ENCODE results near the gene MOSPD3. TPM values are rescaled to one million over a fixed set of nuclear protein-coding genes. Genes with fewer than 3 reads are reported as not detected.
A peak's percentile ranks its signal among the peaks of the same experiment; 100 is the strongest.

Gene MOSPD3
- total RNA-seq, 1 experiment from 2014 or later, result 16.7 TPM

DNA sequence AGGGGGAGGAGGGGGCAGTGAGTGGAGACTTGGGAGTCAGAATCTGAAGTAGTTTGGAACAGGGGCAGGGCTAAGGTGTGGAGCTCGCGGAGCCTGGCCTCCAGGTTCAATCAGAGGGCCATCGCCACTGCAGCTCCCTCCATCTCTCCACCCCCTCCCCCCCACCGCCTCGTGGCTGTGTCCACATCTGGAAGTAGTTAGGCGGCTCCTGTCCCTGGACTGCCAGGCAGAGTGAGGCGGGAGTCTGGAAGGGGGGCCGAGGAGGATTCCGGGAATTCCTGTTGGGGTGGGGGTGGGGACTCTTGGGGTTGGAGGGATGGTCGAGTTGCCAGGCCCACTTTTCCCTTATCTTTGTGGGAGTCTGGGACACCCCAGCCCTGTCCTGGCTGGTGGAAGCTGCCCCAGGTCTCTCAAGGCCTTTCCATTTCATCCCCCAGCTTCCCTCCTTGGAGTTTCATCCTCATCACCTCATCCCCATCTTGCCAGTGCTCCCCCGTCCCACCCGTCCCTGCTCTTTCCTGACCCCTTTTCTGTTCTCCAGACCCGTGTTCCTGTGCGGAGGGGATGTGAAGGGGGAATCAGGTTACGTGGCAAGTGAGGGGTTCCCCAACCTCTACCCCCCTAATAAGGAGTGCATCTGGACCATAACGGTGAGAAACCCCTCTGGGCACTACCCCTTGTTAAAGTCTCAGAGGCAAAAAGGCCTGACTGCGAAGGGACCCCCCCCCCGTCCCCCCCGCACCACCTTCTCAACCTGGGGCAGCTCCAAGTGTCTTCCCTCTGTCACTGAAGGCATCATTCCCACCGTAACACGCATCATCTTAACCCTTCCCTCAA, 9.2 kb upstream of the MOSPD3 start:
- Histone ChIP-seq H3K9ac (ENCODE audit: extremely low read depth, insufficient read length, low read length) (peak overlapping the region; percentile 53), H3K23me2 (ENCODE audit: insufficient read length, low read depth, low read length, poor library complexity, severe bottlenecking) (peaks cover 35% of the 10 kb centered on the region), H3K4ac (ENCODE audit: low read depth, low read length) (no peak overlapping the region), H2AFZ (ENCODE audit: low read length) (no peak overlapping the region), H3K14ac (ENCODE audit: insufficient read depth, low read length) (peak overlapping the region; percentile 52), H3K27ac (ENCODE audit: insufficient read length, low read depth, low read length) (no peak overlapping the region), H4K20me1 (ENCODE audit: control insufficient read depth, insufficient read depth, insufficient read length) (no peaks in the 10 kb centered on the region), H3K9me3 (ENCODE audit: control insufficient read depth, low read depth, low read length) (no peaks in the 10 kb centered on the region), H2BK12ac (ENCODE audit: insufficient read length, low read depth, low read length) (no peak overlapping the region), H2BK20ac (ENCODE audit: low read depth, low read length, poor library complexity, severe bottlenecking) (no peak overlapping the region), H3K79me2 (ENCODE audit: insufficient read depth, low read length) (no peaks in the 10 kb centered on the region), H3K23ac (ENCODE audit: insufficient read length, low read depth, low read length) (no peak overlapping the region), H4K5ac (ENCODE audit: insufficient read length, low read depth, low read length) (no peak overlapping the region), H3K4me1 (ENCODE audit: insufficient read depth, low read length) (peaks cover 4% of the 10 kb centered on the region; the same call in 1 of the 2 replicates), H3K79me1 (ENCODE audit: insufficient read depth, low read depth, low read length, poor library complexity, severe bottlenecking) (no peaks in the 10 kb centered on the region), H2BK15ac (ENCODE audit: low read depth, low read length) (no peak overlapping the region), H3K18ac (ENCODE audit: insufficient read length, low read depth, low read length) (peak overlapping the region; percentile 5), H3K27me3 (ENCODE audit: insufficient read depth, low read length) (no peaks in the 10 kb centered on the region), H3T11ph (ENCODE audit: low read length) (no peak overlapping the region), H2AK5ac (ENCODE audit: insufficient read length, low read length) (no peak overlapping the region), H2BK120ac (ENCODE audit: low read depth, low read length, poor library complexity, severe bottlenecking) (no peak overlapping the region), H3K4me2 (ENCODE audit: insufficient read depth, insufficient read length, low read length) (peak overlapping the region; percentile 72), H4K91ac (ENCODE audit: insufficient read length, low read depth, low read length) (no peak overlapping the region), H3K56ac (ENCODE audit: insufficient read length, low read depth, low read length) (no peak overlapping the region), H4K8ac (replicated peaks; ENCODE audit: insufficient read length, low read depth, low read length) (no peak overlapping the region), H2BK5ac (ENCODE audit: insufficient read length, low read length) (no peak overlapping the region)
- H3K9me3 Mint-ChIP-seq, result no peaks in the 10 kb centered on the region
- no CpG with 5 or more reads among the region's 21 CpGs for WGBS (ENCODE audit: extremely low coverage, insufficient read length, low lambda C conversion rate)
- H3K27ac Mint-ChIP-seq, result peak overlapping the region; percentile 89 to 95 (median 92); a peak in 6 of 7 replicates
- peaks cover 30 to 50% of the 10 kb centered on the region in 2 experiments for H3K4me1 Mint-ChIP-seq
- H3K27me3 Mint-ChIP-seq (ENCODE audit: low read depth), result peaks cover 25% of the 10 kb centered on the region
- TF ChIP-seq CTCF (conservative IDR thresholded peaks at IDR 0.05), result no peak
- H3K36me3 Mint-ChIP-seq (ENCODE audit: insufficient read depth in 1 of 3, low read depth in 3 of 3), result peaks cover 3 to 31% (median 13%) of the 10 kb centered on the region in 3 experiments; a peak in 5 of 7 replicates
- peak overlapping the region; percentile 73 to 89 for H3K4me3 Mint-ChIP-seq
- peak; percentile 92 for DNase-seq
